Endodermal cell (in vitro differentiated cells): ENCODE measurements around the gene ST6GALNAC1. TPM values are rescaled to one million over a fixed set of nuclear protein-coding genes. Genes with fewer than 3 reads are reported as not detected.

ENCODE experiments used
- DNase-seq: peaks from one replicate; pipeline ENCODE4 v3.0.0-alpha.2; 2017
- H3K27ac ChIP-seq: 2 replicates; pipeline ENCODE4 v1.5.1; 2013; ENCODE audit warnings: mild to moderate bottlenecking, low read depth, low read length, moderate library complexity
- H3K27me3 ChIP-seq: 2 replicates; pipeline ENCODE4 v1.6.1; 2013; ENCODE audit warnings: mild to moderate bottlenecking, low read length, moderate library complexity; ENCODE audit not compliant: insufficient read depth, control insufficient read depth, poor library complexity, severe bottlenecking
- H3K36me3 ChIP-seq: 2 replicates; pipeline ENCODE4 v1.7.0; 2013; ENCODE audit warnings: mild to moderate bottlenecking, low read length, moderate library complexity; ENCODE audit not compliant: control insufficient read depth, insufficient read depth
- H3K4me1 ChIP-seq: one replicate; pipeline ENCODE4 v1.7.0; 2013; ENCODE audit warnings: low read length; ENCODE audit not compliant: control insufficient read depth, insufficient read depth
- H3K4me3 ChIP-seq: 2 replicates; pipeline ENCODE4 v1.5.1; 2013; ENCODE audit warnings: mild to moderate bottlenecking, low read length, moderate library complexity
- H3K9ac ChIP-seq: 2 replicates; pipeline ENCODE4 v1.6.1; 2013; ENCODE audit warnings: mild to moderate bottlenecking, low read length, moderate library complexity; ENCODE audit not compliant: poor library complexity, severe bottlenecking; ENCODE audit errors: extremely low read depth
- H3K9me3 ChIP-seq: 2 replicates; pipeline ENCODE4 v1.6.1; 2013; ENCODE audit warnings: mild to moderate bottlenecking, low read length, moderate library complexity; ENCODE audit not compliant: control insufficient read depth
- H3K27ac Mint-ChIP-seq: 2 replicates; pipeline ENCODE4 v1.8.0; 2020; ENCODE audit warnings: mixed read lengths
- H3K27me3 Mint-ChIP-seq: 2 replicates; pipeline ENCODE4 v1.8.0; 2021; ENCODE audit warnings: mild to moderate bottlenecking, mixed read lengths; ENCODE audit not compliant: insufficient read depth
- H3K36me3 Mint-ChIP-seq: 2 replicates; pipeline ENCODE4 v1.8.0; 2020; ENCODE audit warnings: low read depth, mixed read lengths
- H3K4me1 Mint-ChIP-seq: 2 replicates; pipeline ENCODE4 v1.8.0; 2020; ENCODE audit warnings: mixed read lengths
- H3K4me3 Mint-ChIP-seq: 2 replicates; pipeline ENCODE4 v1.8.0; 2020; ENCODE audit warnings: mild to moderate bottlenecking, moderate library complexity, mixed read lengths
- H3K9me3 Mint-ChIP-seq: 2 replicates; pipeline ENCODE4 v1.8.0; 2020; ENCODE audit warnings: mild to moderate bottlenecking, mixed read lengths
- WGBS, 2 experiments: methylation state at CpG; one replicate each; pipeline versions ENCODE4 v1.1.5 to v1.1.7; 2013; ENCODE audit warnings: missing lambda C conversion rate in 2 of 2, mixed read lengths in 1 of 2; ENCODE audit not compliant: insufficient coverage in 1 of 2, insufficient read length in 1 of 2; 5-methylcytosine and 5-hydroxymethylcytosine counted together
- total RNA-seq, 2 donors: library from RNA; stranded (reverse); fragmentation: NEBNext Ultra II Directional in 1 of 2; extraction: Animal tissue kit (Norgen Biotek cat#: 25700) in 1 of 2; gene quantifications; 2 replicates in 1 of 2; 3 replicates in 1 of 2; pipeline ENCODE4 v1.2.1, GENCODE V29; 2021
- TF ChIP-seq, protein P1 (sequence below): fragments of 200-600 bp; sonication (generic); conservative IDR thresholded peaks from 2 replicates; pipeline ENCODE4 v1.5.0; 2021; ENCODE audit warnings: antibody characterized with exemption, mild to moderate bottlenecking

ST6GALNAC1 gene
- total RNA-seq, 2 donors from 2014 or later, result not detected

- H3K27ac Mint-ChIP-seq, result no peak overlapping the region
- no peak overlapping the region for H3K4me3 ChIP-seq
Observed at GRCh38 chr17:76642032-76642561, 1.5 kb downstream of the ST6GALNAC1 start.

DNA sequence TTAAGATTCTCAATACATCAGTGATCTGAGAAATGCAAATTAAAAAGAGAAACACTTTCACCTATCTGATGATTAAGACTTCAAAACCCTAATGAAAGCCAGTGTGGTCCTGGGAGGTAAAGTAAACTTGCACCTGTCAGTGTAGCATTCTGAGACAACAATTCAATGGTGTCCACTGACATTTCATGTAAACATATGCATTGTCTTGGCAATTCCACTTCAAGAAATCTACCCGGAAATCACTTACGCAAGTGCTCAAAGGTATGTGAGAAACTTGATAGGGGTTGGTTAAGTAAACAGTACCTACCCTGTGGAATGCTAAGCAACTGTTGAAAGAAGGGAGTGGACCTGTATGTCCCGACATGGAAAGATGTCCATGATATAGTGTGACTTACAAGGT lies 2.1 kb downstream of the ST6GALNAC1 start:
- Histone ChIP-seq H3K9ac (no peak overlapping the region), H3K36me3 (no peaks in the 10 kb centered on the region), H3K27ac (no peak overlapping the region), H3K4me3 (no peak overlapping the region), H3K9me3 (no peaks in the 10 kb centered on the region), H3K27me3 (no peaks in the 10 kb centered on the region), H3K4me1 (peaks cover 7% of the 10 kb centered on the region)
- DNase-seq, result no peak
- H3K27me3 Mint-ChIP-seq, result peaks cover 9% of the 10 kb centered on the region
- TF ChIP-seq, protein P1, sequence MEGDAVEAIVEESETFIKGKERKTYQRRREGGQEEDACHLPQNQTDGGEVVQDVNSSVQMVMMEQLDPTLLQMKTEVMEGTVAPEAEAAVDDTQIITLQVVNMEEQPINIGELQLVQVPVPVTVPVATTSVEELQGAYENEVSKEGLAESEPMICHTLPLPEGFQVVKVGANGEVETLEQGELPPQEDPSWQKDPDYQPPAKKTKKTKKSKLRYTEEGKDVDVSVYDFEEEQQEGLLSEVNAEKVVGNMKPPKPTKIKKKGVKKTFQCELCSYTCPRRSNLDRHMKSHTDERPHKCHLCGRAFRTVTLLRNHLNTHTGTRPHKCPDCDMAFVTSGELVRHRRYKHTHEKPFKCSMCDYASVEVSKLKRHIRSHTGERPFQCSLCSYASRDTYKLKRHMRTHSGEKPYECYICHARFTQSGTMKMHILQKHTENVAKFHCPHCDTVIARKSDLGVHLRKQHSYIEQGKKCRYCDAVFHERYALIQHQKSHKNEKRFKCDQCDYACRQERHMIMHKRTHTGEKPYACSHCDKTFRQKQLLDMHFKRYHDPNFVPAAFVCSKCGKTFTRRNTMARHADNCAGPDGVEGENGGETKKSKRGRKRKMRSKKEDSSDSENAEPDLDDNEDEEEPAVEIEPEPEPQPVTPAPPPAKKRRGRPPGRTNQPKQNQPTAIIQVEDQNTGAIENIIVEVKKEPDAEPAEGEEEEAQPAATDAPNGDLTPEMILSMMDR, result no peak
- H3K36me3 Mint-ChIP-seq, result no peaks in the 10 kb centered on the region
- no peaks in the 10 kb centered on the region for H3K9me3 Mint-ChIP-seq
- H3K4me1 Mint-ChIP-seq, result peaks cover 21% of the 10 kb centered on the region
- no peak overlapping the region for H3K27ac Mint-ChIP-seq
- no peak overlapping the region for H3K4me3 Mint-ChIP-seq
- WGBS, 2 experiments, result 50 to 69% methylated on average over 2 to 3 of the region's 3 CpGs

More at GRCh38 chr17:76642032-76642561, 1.5 kb downstream of the ST6GALNAC1 start:
- Histone ChIP-seq H3K9ac (no peak overlapping the region), H3K27me3 (no peaks in the 10 kb centered on the region), H3K4me1 (peaks cover 7% of the 10 kb centered on the region), H3K36me3 (no peaks in the 10 kb centered on the region), H3K27ac (no peak overlapping the region), H3K9me3 (no peaks in the 10 kb centered on the region)
- DNase-seq, result no peak
- Mint-ChIP-seq H3K36me3 (no peaks in the 10 kb centered on the region), H3K9me3 (no peaks in the 10 kb centered on the region), H3K4me1 (peaks cover 21% of the 10 kb centered on the region), H3K27me3 (peaks cover 9% of the 10 kb centered on the region), H3K4me3 (no peak overlapping the region)
- TF ChIP-seq, protein P1, result no peak
- WGBS, 2 experiments, result 93 to 94% methylated on average over 2 to 4 of the region's 5 CpGs

DNA sequence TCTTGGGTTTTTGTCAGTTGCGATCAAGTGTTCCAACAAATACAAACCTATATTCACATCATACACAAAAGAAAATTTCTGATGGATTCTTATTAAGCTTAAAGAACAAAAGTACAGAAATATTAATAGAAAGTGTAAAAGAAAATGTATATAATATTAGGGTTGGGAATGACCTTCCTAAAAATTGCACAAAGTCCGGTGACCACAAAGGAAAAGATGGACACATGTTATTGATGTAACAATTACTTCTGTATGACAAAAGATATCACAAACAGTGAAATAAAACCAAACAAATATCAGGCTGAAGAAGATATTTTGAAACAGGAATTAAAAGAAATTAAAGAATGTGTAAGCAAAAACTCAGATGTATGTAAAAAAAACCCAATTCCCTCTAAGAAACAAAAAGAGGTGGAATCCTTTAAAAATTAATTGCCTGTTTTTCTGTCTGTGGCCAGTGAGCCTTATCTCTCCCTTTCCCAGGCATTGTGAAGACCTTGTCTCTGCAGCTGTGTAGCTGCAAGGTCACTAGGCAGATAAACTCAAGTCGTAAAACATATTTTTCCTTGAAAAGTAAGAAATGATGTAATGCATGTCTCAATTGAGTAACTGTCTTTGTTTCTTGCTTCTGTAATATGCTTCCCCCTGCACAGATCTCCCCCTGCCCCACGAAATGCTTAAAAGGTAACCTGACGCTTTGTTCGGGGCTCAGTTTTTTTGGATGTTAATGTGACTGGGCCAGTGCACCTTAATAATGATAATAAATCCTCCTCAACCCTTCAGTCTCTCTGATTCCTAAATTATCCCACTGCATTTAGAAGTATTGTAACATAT lies 2.8 kb downstream of the ST6GALNAC1 start:
- Mint-ChIP-seq H3K4me1 (peaks cover 21% of the 10 kb centered on the region), H3K27me3 (peaks cover 9% of the 10 kb centered on the region), H3K4me3 (no peak overlapping the region), H3K27ac (peak overlapping the region; percentile 48), H3K9me3 (no peaks in the 10 kb centered on the region), H3K36me3 (no peaks in the 10 kb centered on the region)
- TF ChIP-seq, protein P1, result no peak
- WGBS, 2 experiments, result 84% methylated on average over 5 of the region's 6 CpGs; no CpG with 5 or more reads in 1 of the 2 experiments
- Histone ChIP-seq H3K9me3 (no peaks in the 10 kb centered on the region), H3K4me1 (peaks cover 7% of the 10 kb centered on the region), H3K4me3 (no peak overlapping the region), H3K9ac (no peak overlapping the region), H3K27me3 (no peaks in the 10 kb centered on the region), H3K36me3 (no peaks in the 10 kb centered on the region), H3K27ac (no peak overlapping the region)
- no peak for DNase-seq
